GM12878 (cell line): Measurements from ENCODE around the gene TOB1. TPM values are rescaled to one million over a fixed set of nuclear protein-coding genes. Genes with fewer than 3 reads are reported as not detected.

Source experiments
- ATAC-seq: fragments of 200-7000 bp; cut with Tn5 transposase; 3 replicates; pipeline ENCODE4 v1.9.1; 2020; ENCODE audit warnings: mild to moderate bottlenecking, moderate library complexity
- BruUV-seq: library from RNA; stranded (reverse); fragments of 400-500 nt; replicated peaks from 2 replicates; lab custom pipeline; 2021; lab: Mats Ljungman, UMichigan
- CTCF ChIA-PET: fragments of 300-600 bp; sonication (Branson Sonifier 250); formaldehyde crosslinking; extraction: SDS; loops from one replicate; lab custom pipeline; 2021; ENCODE audit warnings: inconsistent platforms; lab: Yijun Ruan, JAX
- POLR2A ChIA-PET: fragments of 350-600 bp; formaldehyde crosslinking; extraction: SDS; loops from one replicate; lab custom pipeline; 2021; ENCODE audit warnings: inconsistent platforms; lab: Charles Lee
- RAD21 ChIA-PET: fragments of 300-600 bp; sonication (Branson Sonifier 250); formaldehyde crosslinking; loops from one replicate; lab custom pipeline; 2023; ENCODE audit warnings: antibody characterized with exemption; ENCODE audit not compliant: unreplicated experiment; lab: Charles Lee
- SMC1A ChIA-PET: fragments of 300-600 bp; sonication (Branson Sonifier 250); formaldehyde crosslinking; loops from one replicate; lab custom pipeline; 2023; ENCODE audit not compliant: unreplicated experiment, uncharacterized antibody; lab: Charles Lee
- DNase-seq: peaks from one replicate; pipeline ENCODE4 v3.0.0-alpha.2; 2011; ENCODE audit warnings: low read depth, low spot score
- FAIRE-seq: peaks from 3 replicates; lab custom pipeline; 2011; peaks lifted over from hg19 to GRCh38; lab: Jason Lieb, UNC
- H2AFZ ChIP-seq: 2 replicates; pipeline ENCODE4 v1.6.0; 2011; ENCODE audit warnings: low read depth, low read length, control low read depth; ENCODE audit not compliant: control insufficient read depth
- H3K27ac ChIP-seq: 2 replicates; pipeline ENCODE4 v1.5.1; 2011; ENCODE audit warnings: control low read depth; ENCODE audit not compliant: control insufficient read depth, insufficient read depth
- H3K27me3 ChIP-seq, 2 experiments: replicated peaks in 1 of 2; 2 replicates each; pipeline versions ENCODE4 v1.6.0 to v1.6.1; 2011; ENCODE audit warnings: low read length in 1 of 2; ENCODE audit not compliant: control insufficient read depth in 2 of 2, insufficient read depth in 2 of 2
- H3K36me3 ChIP-seq, 2 experiments: 2 replicates each; pipeline ENCODE4 v1.5.1; 2011; ENCODE audit warnings: low read length in 1 of 2; ENCODE audit not compliant: control insufficient read depth in 2 of 2, insufficient read depth in 2 of 2
- H3K4me1 ChIP-seq: 2 replicates; pipeline ENCODE4 v1.6.1; 2011; ENCODE audit warnings: mild to moderate bottlenecking, low read length, moderate library complexity, mixed read lengths; ENCODE audit not compliant: control insufficient read depth, insufficient read depth
- H3K4me2 ChIP-seq: 2 replicates; pipeline ENCODE4 v1.6.0; 2011; ENCODE audit warnings: control low read depth; ENCODE audit not compliant: control insufficient read depth, insufficient read depth
- H3K4me3 ChIP-seq: fragments of 200-600 bp; sonication (generic); 2 replicates; pipeline ENCODE4 v1.5.1; 2016
- H3K79me2 ChIP-seq: 2 replicates; pipeline ENCODE4 v1.6.0; 2011; ENCODE audit warnings: low read length; ENCODE audit not compliant: control insufficient read depth, insufficient read depth
- H3K9ac ChIP-seq: 2 replicates; pipeline ENCODE4 v1.8.0; 2011; ENCODE audit warnings: low read length, control low read depth, mixed read lengths; ENCODE audit not compliant: control insufficient read depth, insufficient read depth
- H3K9me3 ChIP-seq: replicated peaks from 3 replicates; pipeline ENCODE4 v1.5.1; 2011; ENCODE audit warnings: mild to moderate bottlenecking, low read length; ENCODE audit not compliant: control insufficient read depth, insufficient read depth
- H4K20me1 ChIP-seq: 2 replicates; pipeline ENCODE4 v1.6.0; 2011; ENCODE audit not compliant: control insufficient read depth, insufficient read depth
- ATF3 ChIP-seq: IDR thresholded peaks from 2 replicates; pipeline ENCODE4 v1.6.1; 2011; ENCODE audit warnings: low read depth, mild to moderate bottlenecking, low read length, moderate library complexity, borderline replicate concordance; ENCODE audit errors: extremely low read depth
- POU2F2 ChIP-seq: IDR thresholded peaks from 3 replicates; pipeline ENCODE4 v1.6.1; 2011; ENCODE audit warnings: low read depth, mild to moderate bottlenecking, low read length, borderline replicate concordance
- RUNX3 ChIP-seq: IDR thresholded peaks from 2 replicates; pipeline ENCODE4 v1.6.1; 2012; ENCODE audit warnings: low read length, inconsistent platforms
- SMARCA5 ChIP-seq: fragments of 450-650 bp; IDR thresholded peaks from 2 replicates; pipeline ENCODE4 v1.6.1; 2017; ENCODE audit warnings: mild to moderate bottlenecking
- USF2 ChIP-seq: IDR thresholded peaks from 2 replicates; pipeline ENCODE4 v1.6.1; 2011; ENCODE audit warnings: low read depth, low read length, improper control_type of control experiment, borderline replicate concordance
- ZNF384 ChIP-seq: IDR thresholded peaks from 2 replicates; pipeline ENCODE4 v1.6.1; 2012; ENCODE audit warnings: low read depth, mild to moderate bottlenecking, low read length, improper control_type of control experiment, borderline replicate concordance
- WGBS: methylation state at CpG from one replicate; pipeline ENCODE4 v1.1.6; 2016; ENCODE audit warnings: low lambda C conversion rate; ENCODE audit not compliant: insufficient replicate concordance, insufficient coverage; ENCODE audit errors: missing lambda C conversion rate; 5-methylcytosine and 5-hydroxymethylcytosine counted together
- in situ Hi-C: fragments of 300-500 bp; cut with MboI; formaldehyde crosslinking; loops from 9 replicates; pipeline ENCODE4 v1.14.3; 2018; ENCODE audit warnings: mixed read lengths
- intact Hi-C: fragments of 100-400 bp; cut with micrococcal nuclease; formaldehyde crosslinking; loops from one replicate; pipeline ENCODE4 v1.14.2; 2022; ENCODE audit not compliant: unreplicated experiment
- polyA plus RNA-seq, 11 experiments: library from polyadenylated mRNA; depleted of rRNA in 4 of 11; unstranded in 6 of 11; stranded (reverse) in 5 of 11; fragments of >200 nt; fragmentation: Nextera tagmentation in 4 of 11; fragmentation: Illumina TruSeq in 1 of 11; extraction: Ambion mirVana in 4 of 11; extraction: Trizol in 1 of 11; gene quantifications; 1 replicate in 1 of 11; 2 replicates in 10 of 11; pipeline versions ENCODE4 v1.2.1 to v1.2.3, GENCODE V29; 2011 to 2016; ENCODE audit warnings: inconsistent platforms in 2 of 11, missing spikeins in 2 of 11, low read depth in 1 of 11
- total RNA-seq, 4 experiments: library from RNA; depleted of rRNA in 3 of 4; stranded (reverse); fragments of >200 nt in 3 of 4; fragmentation: Illumina TruSeq in 1 of 4; extraction: Trizol in 1 of 4; gene quantifications; 2 replicates each; pipeline versions ENCODE4 v1.2.1 to v1.2.3, GENCODE V29; 2013 to 2021
- TF ChIP-seq, protein P1 (sequence below): fragments of 450-650 bp; IDR thresholded peaks from 2 replicates; pipeline ENCODE4 v1.6.1; 2018; ENCODE audit warnings: mild to moderate bottlenecking, low read depth, moderate library complexity; ENCODE audit not compliant: partially characterized antibody

TOB1 gene
- total and polyA plus RNA-seq, 10 of the 15 experiments (the other 5 are each of a cell fraction or from before 2014, with no cell fraction given) = 5.0 to 32.4 (median 13.7) TPM

- TF ChIP-seq, protein P1, sequence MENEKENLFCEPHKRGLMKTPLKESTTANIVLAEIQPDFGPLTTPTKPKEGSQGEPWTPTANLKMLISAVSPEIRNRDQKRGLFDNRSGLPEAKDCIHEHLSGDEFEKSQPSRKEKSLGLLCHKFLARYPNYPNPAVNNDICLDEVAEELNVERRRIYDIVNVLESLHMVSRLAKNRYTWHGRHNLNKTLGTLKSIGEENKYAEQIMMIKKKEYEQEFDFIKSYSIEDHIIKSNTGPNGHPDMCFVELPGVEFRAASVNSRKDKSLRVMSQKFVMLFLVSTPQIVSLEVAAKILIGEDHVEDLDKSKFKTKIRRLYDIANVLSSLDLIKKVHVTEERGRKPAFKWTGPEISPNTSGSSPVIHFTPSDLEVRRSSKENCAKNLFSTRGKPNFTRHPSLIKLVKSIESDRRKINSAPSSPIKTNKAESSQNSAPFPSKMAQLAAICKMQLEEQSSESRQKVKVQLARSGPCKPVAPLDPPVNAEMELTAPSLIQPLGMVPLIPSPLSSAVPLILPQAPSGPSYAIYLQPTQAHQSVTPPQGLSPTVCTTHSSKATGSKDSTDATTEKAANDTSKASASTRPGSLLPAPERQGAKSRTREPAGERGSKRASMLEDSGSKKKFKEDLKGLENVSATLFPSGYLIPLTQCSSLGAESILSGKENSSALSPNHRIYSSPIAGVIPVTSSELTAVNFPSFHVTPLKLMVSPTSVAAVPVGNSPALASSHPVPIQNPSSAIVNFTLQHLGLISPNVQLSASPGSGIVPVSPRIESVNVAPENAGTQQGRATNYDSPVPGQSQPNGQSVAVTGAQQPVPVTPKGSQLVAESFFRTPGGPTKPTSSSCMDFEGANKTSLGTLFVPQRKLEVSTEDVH = no peak
- TF ChIP-seq USF2 (no peak), RUNX3 (no peak)
Observed at GRCh38 chr17:50837286-50837979, 28.7 kb downstream of the TOB1 start (continued).

- TF ChIP-seq ZNF384 (no peak), ATF3 (no peak), POU2F2 (no peak), SMARCA5 (no peak)
- Histone ChIP-seq H2AFZ (no peak overlapping the region), H3K9me3 (no peaks in the 10 kb centered on the region), H3K4me2 (no peak overlapping the region), H3K4me3 (no peak overlapping the region), H3K79me2 (no peaks in the 10 kb centered on the region), H3K27ac (no peak overlapping the region), H4K20me1 (no peaks in the 10 kb centered on the region), H3K4me1 (no peaks in the 10 kb centered on the region), H3K9ac (no peak overlapping the region), H3K27me3 (peaks cover 2 to 4% of the 10 kb centered on the region in 2 experiments; a peak in 3 of 4 replicates), H3K36me3 (no peaks in the 10 kb centered on the region)
- in situ Hi-C loops (no loop called here), intact Hi-C loops (no loop called here)
- no peak for FAIRE-seq
- ChIA-PET POLR2A (no interaction called here), SMC1A (no interaction called here), CTCF (interaction anchor here (1.0 kb wide), 1 partner anchor 352 kb away, joined by 4 read pairs; no protein-coding TSS in a partner anchor), RAD21 (no interaction called here)
- no TSS peak for BruUV-seq
- DNase-seq = no peak
- ATAC-seq = no peak
- 65% methylated on average over 11 of the region's 11 CpGs for WGBS
Observed at GRCh38 chr17:50836826-50837225, 29.3 kb downstream of the TOB1 start.
